GM19328 (cell line): ENCODE data around the gene WRAP73.

Experiments
- ATAC-seq: cut with Tn5 transposase; IDR thresholded peaks from one replicate; pipeline ENCODE4 v1.9.1; 2021; ENCODE audit warnings: mild to moderate bottlenecking, moderate library complexity; ENCODE audit not compliant: unreplicated experiment

The WRAP73 gene

DNA sequence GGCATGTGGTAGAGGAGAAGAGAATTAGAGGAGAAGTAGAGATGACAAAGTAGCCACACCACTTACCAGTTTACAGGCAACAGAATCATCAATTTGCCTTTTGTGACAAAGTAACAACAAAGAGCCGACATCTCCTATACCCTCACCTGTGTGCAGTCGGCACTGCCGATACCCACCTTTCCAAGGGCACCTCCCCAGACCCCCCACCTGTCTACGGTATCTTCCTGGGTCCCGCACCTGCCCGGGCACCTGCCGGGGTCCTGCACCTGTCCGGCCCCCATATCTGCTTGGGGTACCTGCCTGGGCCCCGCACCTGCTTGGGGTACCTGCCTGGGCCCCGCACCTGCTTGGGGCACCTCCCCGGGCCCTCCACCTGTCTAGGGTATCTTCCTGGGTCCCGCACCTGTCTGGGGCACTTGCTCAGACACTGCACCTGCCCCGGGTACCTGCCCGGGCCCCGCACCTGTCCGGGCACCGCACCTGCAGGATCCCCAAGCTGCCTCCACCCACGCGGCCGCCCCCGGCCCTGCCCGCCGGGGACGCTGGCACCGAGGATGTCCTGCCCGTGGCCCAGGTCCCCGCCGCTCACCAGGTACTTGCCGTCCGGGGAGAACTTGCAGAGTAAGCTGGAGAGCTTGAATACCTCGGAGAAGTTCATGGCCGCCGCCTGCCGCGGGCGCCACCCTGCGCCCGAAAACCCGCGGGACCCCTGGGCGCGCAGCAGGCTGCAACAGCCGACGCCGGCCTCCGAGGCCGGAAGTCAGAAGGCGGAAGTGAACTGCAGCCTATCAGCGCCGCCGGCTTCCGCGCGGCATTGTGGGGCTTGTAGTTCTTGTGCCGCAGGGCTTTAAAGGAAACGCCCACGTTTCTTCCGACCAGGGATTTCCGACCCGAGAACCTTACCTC lies at the start of gene WRAP73:
TSS of gene WRAP73 (minus strand) at position 762 of the 906 bp plus-strand sequence. CDS start at position 658, 104 bp downstream.
- peak; percentile 76 for ATAC-seq

DNA sequence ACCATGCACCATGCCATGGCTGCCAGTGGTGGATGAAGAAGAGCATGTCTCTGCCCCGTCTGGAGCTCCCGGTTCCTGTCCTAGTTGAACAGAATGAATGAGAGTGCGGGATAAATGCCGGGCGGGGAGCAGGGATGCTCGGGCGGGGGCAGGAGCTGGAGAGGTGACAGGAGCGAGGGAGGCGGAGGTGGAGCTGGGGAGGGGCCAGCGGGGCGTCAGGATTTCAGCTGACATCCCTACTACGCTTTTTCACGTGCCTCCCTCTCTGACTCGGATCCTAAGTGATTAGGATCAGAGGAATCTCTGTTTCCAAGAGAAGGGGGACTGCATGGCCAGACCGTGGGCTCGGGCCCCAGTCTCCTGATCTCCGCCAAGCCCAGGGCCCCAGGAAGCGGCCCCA lies 49.7 kb upstream of the WRAP73 start:
- ATAC-seq: no peak

- no peak for ATAC-seq
These were observed 48.9 kb upstream of the WRAP73 start for GRCh38 chr1:3698660-3699408.

GRCh38 chr1:3697810-3698209 lies 47.9 kb upstream of the WRAP73 start:
- ATAC-seq: no peak

- no peak for ATAC-seq
These were observed 47.2 kb upstream of the WRAP73 start for GRCh38 chr1:3697104-3697503.

DNA sequence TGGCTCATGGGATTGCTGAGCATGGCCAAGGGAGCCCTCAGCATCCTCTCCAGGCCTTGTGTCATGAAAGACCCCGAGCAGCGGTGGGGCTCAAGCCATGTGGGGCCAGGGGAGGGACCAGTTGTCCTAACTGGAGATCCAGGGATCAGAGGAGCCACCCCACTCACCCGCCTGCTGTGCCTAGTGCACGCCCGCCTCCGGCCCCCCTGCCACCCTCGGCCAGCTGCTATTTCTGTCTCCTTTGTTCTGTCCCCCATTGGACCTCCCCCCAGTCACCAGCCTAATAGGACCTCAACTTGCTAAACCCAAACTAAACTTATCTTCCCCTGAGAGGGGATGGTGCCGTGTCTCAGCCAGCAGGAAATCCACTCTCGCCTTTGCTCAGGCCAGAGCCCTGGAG lies 46.8 kb upstream of the WRAP73 start:
- ATAC-seq: no peak

DNA sequence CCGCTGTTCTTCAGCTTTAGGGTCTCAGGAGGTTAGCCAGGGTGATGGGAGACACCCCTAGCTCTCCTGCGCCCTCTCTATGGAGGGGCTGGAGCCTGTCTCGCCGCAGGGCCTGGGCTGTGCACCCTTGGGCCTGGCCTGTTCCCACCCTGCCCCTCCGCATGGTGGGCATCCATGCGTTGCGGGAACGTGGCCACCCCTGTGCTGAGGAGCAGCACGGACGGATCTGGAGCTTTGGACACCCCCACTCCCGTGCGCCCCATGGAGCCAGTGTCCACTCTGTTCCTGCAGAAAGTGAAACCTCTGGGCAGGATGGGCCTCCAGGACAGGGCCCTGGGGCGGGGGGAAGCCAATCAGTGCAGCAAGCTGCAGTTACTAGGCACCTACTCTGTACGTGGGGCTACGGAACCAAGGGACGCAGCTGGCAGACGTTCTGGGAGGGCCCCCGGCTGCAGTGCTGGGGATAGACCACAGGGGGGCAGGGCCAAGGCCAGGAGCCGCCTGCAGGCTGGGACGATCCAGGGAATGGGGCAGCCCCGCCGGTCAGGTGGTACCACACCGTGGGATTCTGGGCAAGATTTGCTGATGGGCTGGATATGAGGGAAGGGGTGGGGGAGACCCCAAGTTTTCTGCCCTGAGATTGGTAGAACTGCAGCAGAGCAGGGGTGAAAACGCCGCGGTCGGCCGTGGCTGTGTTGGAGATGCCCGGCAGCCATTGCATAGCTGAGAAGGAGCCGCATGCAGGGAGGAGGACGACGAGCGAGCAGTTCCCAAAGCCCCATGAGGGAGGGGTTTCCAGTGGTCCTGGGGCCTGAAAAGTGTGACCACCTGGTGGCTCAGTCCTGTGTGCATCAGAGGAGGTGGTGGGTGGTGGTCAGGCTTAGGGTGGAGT lies 45.7 kb upstream of the WRAP73 start:
- ATAC-seq: no peak

GRCh38 chr1:3693321-3693720 lies 43.4 kb upstream of the WRAP73 start:
- no peak for ATAC-seq

DNA sequence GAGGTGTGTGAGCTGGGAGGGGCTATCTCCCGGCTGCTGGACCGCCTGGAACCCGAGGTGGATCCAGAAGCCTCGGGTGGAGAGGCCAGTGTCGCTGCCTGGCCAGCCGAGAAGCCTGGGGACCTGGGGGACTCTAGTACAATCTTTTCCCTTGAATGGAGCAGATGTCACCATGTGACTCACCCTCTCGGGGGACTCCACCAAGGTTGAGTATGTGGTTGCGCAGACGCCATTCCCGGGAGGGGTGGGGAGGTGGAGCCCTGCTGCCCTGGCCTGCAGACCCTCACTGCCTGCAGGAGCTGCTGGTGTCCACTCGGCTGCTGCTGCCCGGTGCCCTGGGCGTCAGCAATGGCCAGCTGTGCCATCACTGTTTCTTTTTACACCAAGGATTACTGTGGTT lies 42.7 kb upstream of the WRAP73 start:
- no peak for ATAC-seq

DNA sequence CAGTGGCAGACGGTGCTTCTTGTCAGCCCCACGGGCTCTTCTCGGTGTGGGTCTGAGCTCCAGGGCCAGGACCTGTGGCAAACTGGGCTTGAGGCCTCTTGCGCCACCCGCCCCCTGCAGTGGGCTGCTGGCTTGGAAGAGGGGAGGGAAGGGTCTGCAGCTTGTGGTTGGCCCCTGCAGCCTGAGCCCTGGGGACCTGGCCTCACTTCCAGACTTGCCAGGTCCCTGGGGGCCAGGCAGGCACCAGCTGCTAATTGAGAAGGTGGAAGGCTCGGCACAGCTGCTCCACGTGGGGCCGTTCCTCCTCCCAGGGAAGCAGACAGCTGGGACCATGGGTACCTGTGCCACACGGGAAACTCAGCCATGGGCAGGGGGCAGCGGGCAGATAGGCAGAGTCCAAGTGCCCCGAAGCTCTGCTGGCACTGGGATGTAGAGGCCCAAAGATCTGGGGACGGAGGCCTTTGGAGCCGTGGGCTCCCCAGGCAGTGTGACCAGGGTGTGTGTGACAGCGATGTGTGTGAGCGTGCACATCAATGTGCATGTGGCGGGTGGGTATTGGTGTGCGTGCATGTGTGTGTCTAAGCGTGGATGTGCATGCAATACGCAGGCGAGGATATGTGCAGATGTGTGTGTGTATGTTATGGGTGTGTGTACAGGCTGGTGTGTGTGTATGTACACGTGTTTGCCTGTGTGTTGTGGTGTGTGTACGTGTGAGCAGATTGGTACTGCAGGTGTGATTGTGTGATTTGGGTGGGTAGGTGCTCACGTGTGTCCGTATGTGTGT lies 41.7 kb upstream of the WRAP73 start:
- no peak for ATAC-seq

DNA sequence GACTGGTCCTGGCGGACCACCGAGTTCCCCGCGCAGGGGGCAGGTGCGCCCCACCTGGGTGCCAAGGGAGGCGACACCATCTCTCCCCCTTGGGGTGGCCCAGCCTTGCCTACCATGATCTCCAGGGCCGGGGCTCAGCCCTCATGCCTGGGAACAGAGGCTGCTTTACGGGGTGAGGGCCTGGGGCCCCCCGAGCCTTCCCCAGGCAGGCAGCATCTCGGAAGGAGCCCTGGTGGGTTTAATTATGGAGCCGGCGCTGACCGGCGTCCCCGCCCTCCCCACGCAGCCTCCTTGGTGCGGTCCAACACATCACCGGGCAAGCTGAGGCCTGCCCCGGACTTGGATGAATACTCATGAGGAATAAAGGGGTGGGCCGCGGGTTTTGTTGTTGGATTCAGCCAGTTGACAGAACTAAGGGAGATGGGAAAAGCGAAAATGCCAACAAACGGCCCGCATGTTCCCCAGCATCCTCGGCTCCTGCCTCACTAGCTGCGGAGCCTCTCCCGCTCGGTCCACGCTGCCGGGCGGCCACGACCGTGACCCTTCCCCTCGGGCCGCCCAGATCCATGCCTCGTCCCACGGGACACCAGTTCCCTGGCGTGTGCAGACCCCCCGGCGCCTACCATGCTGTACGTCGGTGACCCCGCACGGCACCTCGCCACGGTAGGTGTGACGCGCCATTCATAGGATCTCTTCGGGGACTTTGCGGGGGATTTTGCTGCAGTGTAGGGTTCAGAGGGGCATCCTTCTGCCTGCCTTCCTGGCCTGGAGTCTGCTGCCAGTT lies 40.6 kb upstream of the WRAP73 start:
- ATAC-seq: no peak

- ATAC-seq: no peak
These were observed 39.3 kb upstream of the WRAP73 start for GRCh38 chr1:3689138-3689750.

DNA sequence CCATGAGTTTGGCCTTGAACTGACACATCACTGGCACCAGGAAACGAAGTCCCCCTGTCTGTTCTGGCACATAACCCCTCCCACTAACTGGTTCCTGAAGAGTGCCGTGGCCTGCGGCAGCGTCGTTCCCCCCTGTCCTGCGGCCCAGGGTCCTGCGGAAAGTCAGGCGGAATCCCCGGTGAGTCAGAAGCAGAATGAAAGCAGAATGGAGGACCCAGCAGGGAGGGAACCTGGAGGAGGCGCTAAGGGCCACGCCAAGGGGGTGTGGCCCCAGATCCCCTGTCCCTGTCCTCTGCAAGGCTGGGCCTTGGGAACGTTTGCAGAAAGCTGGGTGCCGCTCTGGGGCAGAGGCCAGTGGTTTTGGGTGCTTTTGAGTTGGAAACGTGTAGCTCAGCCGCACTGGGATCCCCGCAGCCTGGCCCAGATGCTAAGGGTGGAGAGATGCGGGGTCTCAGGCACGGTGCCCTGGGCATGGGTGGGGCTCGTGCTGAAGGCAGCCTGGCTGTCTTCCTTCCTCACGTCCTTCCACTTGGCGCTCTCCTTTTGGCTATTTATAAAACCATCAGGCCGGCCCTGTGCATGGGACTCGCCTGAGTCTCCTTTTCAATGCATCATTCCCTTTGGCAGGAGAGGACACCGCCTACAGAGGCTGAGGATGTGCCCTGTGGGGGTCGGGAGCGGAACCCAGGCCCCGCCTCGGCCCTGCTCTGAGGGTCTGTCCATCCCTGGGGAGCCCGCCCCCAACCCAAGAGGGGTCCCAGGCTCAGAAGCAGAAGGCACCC lies 38.6 kb upstream of the WRAP73 start:
- no peak for ATAC-seq

DNA sequence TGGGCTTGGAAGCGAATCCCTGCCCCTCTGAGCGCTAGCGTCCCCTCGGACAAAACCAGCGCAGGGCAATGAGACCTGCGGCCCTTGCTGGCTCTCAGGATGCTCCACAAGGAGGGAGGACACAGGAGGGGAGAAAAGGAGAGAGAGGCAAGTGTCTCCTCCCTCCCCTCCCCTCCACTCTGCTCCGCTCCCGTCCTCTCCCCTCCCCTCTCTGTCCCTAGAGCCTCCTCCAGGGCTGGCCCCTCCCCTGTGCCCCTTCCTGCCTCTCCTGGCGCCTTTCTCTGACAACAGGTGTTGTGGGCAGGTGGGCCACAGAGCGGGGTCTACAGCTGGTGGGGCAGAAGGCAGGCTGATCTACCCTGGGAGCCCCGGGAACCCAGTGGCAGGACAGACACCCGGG lies 37.6 kb upstream of the WRAP73 start:
- no peak for ATAC-seq

GRCh38 chr1:3685906-3686305 lies 36.0 kb upstream of the WRAP73 start:
- ATAC-seq: no peak

- ATAC-seq: no peak
These were observed 35.3 kb upstream of the WRAP73 start for GRCh38 chr1:3685222-3685621.

GRCh38 chr1:3683992-3684391 lies 34.1 kb upstream of the WRAP73 start:
- ATAC-seq: no peak

GRCh38 chr1:3683197-3683596 lies 33.3 kb upstream of the WRAP73 start:
- no peak for ATAC-seq
